HG03108 (cell line): ENCODE results near the gene SLC35F4.

ENCODE experiments used
- ATAC-seq: cut with Tn5 transposase; IDR thresholded peaks from one replicate; pipeline ENCODE4 v1.9.1; 2021; ENCODE audit warnings: moderate library complexity; ENCODE audit not compliant: unreplicated experiment

The SLC35F4 gene

DNA sequence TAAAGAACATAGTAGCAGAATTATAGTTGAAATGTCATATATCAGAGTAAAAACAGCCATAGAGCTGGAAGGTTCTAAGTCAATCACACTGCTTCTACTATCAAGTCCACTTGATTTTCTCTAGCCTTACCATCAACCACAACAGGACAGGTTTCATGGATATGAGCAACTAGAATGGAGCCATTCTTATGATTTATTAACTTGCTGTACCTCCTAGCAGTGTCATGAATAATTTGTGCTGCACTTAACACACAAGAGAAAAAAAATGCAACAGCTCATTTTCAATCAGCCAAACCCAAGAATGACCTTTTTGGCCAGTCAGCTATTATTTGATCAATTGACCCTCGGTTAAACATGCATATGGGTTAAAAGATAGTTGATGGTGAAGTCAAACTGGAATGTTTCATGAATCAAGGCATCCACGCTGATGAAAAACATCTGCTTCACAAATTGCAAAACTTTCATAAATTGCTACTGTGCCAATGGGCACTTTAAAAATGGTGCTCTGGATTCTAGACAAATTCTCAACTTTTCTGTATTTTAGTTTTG lies 316.8 kb downstream of the SLC35F4 start:
- no peak for ATAC-seq

DNA sequence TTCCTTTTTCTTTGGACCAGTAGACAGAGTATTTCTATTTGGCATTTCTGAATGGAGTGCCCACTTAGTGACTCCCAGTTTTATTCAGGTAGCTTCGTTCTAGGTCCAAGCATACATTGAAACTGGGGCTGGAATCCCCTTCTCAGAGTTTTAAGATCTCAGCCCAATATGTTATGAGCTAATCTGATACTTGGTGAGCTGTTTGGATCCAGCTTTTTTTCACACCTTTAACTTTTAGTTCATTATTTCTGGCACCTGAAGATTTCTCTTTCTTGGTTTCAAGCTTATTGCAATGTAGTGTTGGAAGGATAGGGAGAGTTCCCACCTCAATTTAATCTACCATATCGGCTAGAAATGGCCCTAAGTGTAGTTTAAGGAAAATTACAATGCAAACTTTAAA lies 318.8 kb downstream of the SLC35F4 start:
- no peak for ATAC-seq

- ATAC-seq, result no peak
Observed at GRCh38 chr14:57533214-57533613, 332.7 kb downstream of the SLC35F4 start.

GRCh38 chr14:57530571-57530970 lies 335.3 kb downstream of the SLC35F4 start:
- no peak for ATAC-seq

DNA sequence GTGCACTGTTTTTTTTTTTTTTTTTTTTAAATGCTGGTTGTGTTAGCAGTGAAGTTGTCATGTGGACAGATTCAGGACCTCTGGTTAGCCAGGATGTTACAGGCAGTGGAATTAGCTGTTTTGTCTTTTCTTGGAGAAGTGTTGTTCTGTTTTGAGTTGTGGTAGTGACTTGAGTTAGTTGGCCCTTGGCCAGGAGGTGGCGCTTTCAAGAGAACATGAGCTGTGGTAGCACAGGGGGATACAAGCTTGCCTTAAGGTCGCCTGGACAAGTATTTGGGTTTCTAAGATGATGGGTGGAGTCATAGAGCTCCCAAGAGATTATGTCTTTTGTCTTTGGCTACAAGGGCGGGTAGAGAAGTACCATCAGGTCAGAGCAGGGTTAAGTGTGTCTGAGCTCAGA lies 338.9 kb downstream of the SLC35F4 start:
- no peak for ATAC-seq

- ATAC-seq, result no peak
Observed at GRCh38 chr14:57519043-57519442, 346.8 kb downstream of the SLC35F4 start.
